ENCODE measurements around the gene SPACA4. TPM values are rescaled to one million over a fixed set of nuclear protein-coding genes. Genes with fewer than 3 reads are reported as not detected.
A peak's percentile ranks its signal among the peaks of the same experiment; 100 is the strongest.
"Not testable (repeated sequence)": the region's sequence is repeated elsewhere in the genome, so short reads cannot be mapped to it uniquely, and the experiment has no call there.

The SPACA4 gene
- total RNA-seq, 1 donor from 2014 or later, result not detected

- H3K27me3 ChIP-seq (ENCODE audit: control insufficient read depth in 3 of 3, insufficient read depth in 3 of 3, low read length in 3 of 3), result no peaks in the 10 kb centered on the region
Observed at GRCh38 chr19:48573163-48573505, 33.4 kb upstream of the SPACA4 start.

DNA sequence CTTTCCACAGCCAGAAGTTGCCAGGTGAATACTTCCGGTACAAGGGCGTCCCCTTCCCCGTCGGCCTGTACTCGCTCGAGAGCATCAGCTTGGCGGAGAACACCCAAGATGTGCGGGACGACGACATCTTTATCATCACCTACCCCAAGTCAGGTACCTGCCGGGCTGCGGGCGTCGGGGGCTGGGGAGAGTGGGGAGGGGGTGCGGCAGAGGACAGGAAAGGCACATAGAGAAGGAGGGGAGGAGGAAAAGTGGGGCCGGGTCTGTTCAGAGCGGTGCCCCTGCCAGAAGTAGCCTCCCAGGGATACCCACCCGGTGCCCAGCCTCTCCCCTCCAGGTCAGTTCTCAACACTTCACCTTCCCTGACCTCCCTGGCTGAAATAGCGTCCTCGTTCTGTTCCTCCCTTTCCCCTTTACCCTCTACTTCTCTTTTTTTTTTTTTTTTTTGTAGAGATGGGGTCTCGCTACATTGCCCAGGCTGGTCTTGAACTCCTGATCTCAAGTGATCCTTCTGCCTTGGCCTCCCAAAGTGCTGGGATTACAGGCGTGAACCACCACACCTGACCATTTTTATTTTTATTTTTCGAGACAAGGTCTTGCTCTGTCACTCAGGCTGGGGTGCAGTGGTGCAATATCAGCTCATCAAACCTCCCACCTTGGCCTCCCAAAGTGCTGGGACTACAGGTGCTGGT is 30.5 kb upstream of the SPACA4 start:
- H3K4me3 ChIP-seq (ENCODE audit: low read length in 3 of 3), result no peak overlapping the region
- no peak overlapping the region for H3K27ac ChIP-seq (ENCODE audit: low read depth, low read length)
- no peak overlapping the region for H3K9ac ChIP-seq (ENCODE audit: low read depth in 1 of 3, low read length in 3 of 3)
- H3K4me1 ChIP-seq (ENCODE audit: control insufficient read depth in 3 of 3, insufficient read depth in 3 of 3, low read length in 3 of 3), result no peaks in the 10 kb centered on the region
- no peaks in the 10 kb centered on the region for H3K27me3 ChIP-seq (ENCODE audit: control insufficient read depth in 3 of 3, insufficient read depth in 3 of 3, low read length in 3 of 3)
- no peaks in the 10 kb centered on the region for H3K36me3 ChIP-seq (ENCODE audit: control insufficient read depth in 3 of 3, insufficient read depth in 3 of 3, low read length in 3 of 3)
- H3K9me3 ChIP-seq (ENCODE audit: control insufficient read depth in 3 of 3, low read length in 3 of 3), result no peaks in the 10 kb centered on the region

More at GRCh38 chr19:48573163-48573505, 33.4 kb upstream of the SPACA4 start:
- H3K36me3 ChIP-seq (ENCODE audit: control insufficient read depth in 3 of 3, insufficient read depth in 3 of 3, low read length in 3 of 3), result no peaks in the 10 kb centered on the region
- H3K4me3 ChIP-seq (ENCODE audit: low read length in 3 of 3), result no peak overlapping the region
- no peak overlapping the region for H3K9ac ChIP-seq (ENCODE audit: low read depth in 1 of 3, low read length in 3 of 3)
- H3K27ac ChIP-seq (ENCODE audit: low read depth, low read length), result no peak overlapping the region
- H3K4me1 ChIP-seq (ENCODE audit: control insufficient read depth in 3 of 3, insufficient read depth in 3 of 3, low read length in 3 of 3), result peaks cover 5 to 8% (median 7%) of the 10 kb centered on the region in 3 donors
- H3K9me3 ChIP-seq (ENCODE audit: control insufficient read depth in 3 of 3, low read length in 3 of 3), result no peaks in the 10 kb centered on the region

DNA sequence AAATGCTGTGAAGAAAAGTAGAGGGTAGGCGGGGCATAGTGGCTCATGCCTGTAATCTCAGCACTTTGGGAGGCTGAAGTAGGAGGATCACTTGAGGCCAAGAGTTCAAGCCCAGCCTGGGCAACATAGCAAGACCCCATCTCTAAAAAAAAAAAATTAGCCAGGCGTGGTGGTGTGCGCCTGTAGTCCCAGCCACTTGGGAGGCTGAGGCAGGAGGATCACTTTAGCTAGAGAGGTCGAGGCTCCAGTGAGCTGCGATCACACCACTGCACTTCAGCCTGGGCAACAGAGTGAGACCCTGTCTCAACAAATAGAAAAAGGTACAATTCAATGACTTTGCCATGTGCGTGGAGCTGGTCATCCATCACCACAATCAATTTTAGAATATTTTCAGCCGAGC is 28.6 kb upstream of the SPACA4 start:
- H3K9me3 ChIP-seq (ENCODE audit: control insufficient read depth in 3 of 3, low read length in 3 of 3); H3K36me3 ChIP-seq (ENCODE audit: control insufficient read depth in 3 of 3, insufficient read depth in 3 of 3, low read length in 3 of 3); H3K9ac ChIP-seq (ENCODE audit: low read depth in 1 of 3, low read length in 3 of 3); H3K27me3 ChIP-seq (ENCODE audit: control insufficient read depth in 3 of 3, insufficient read depth in 3 of 3, low read length in 3 of 3); H3K4me3 ChIP-seq (ENCODE audit: low read length in 3 of 3); H3K4me1 ChIP-seq (ENCODE audit: control insufficient read depth in 3 of 3, insufficient read depth in 3 of 3, low read length in 3 of 3); H3K27ac ChIP-seq (ENCODE audit: low read depth, low read length): not testable (repeated sequence)

DNA sequence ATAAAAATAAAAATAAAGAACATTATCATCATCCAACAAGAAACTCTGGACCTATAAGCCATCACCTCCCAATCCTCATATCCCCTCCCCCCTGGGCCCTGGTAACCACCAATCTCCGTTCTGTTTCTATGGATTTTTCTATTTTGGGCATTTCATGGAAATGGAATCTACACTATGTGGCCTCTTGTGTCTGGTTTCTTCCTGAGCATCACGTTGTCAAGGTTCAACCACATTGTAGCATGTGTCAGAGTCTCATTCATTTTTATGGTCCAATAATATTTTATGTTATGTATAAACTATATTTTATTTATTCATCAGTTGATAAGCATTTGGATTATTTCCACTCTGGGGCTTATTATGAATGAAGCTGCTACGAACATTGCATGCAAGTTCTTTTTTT is 27.7 kb upstream of the SPACA4 start:
- H3K27me3 ChIP-seq (ENCODE audit: control insufficient read depth in 3 of 3, insufficient read depth in 3 of 3, low read length in 3 of 3), result no peaks in the 10 kb centered on the region
- H3K9ac ChIP-seq (ENCODE audit: low read depth in 1 of 3, low read length in 3 of 3), result no peak overlapping the region
- peaks cover under 1 to 3% (median 3%) of the 10 kb centered on the region in 3 donors for H3K4me1 ChIP-seq (ENCODE audit: control insufficient read depth in 3 of 3, insufficient read depth in 3 of 3, low read length in 3 of 3)
- no peak overlapping the region for H3K4me3 ChIP-seq (ENCODE audit: low read length in 3 of 3)
- H3K36me3 ChIP-seq (ENCODE audit: control insufficient read depth in 3 of 3, insufficient read depth in 3 of 3, low read length in 3 of 3), result no peaks in the 10 kb centered on the region
- no peaks in the 10 kb centered on the region for H3K9me3 ChIP-seq (ENCODE audit: control insufficient read depth in 3 of 3, low read length in 3 of 3)
- H3K27ac ChIP-seq (ENCODE audit: low read depth, low read length), result no peak overlapping the region

DNA sequence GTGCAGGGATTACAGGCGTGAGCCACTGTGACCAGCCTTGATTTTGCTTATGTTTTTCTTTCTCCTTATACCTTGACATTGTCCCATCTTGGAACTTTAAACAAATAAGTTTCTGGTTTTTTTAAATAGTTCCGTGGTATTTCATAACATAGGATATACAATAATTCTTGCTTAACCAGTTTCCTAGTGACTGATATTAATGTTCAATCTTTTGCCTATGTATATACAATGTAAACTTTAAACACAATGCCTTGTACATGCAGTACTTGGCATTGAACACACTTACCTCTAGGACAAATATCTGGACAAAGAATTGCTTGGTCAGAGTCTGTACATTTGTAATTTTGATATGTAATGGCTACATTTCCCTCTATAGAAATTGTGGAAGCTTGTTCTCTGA is 24.4 kb upstream of the SPACA4 start:
- Histone ChIP-seq H3K9ac (ENCODE audit: low read depth in 1 of 3, low read length in 3 of 3) (no peak overlapping the region), H3K36me3 (ENCODE audit: control insufficient read depth in 3 of 3, insufficient read depth in 3 of 3, low read length in 3 of 3) (no peaks in the 10 kb centered on the region), H3K27ac (ENCODE audit: low read depth, low read length) (no peak overlapping the region), H3K4me3 (ENCODE audit: low read length in 3 of 3) (no peak overlapping the region), H3K4me1 (ENCODE audit: control insufficient read depth in 3 of 3, insufficient read depth in 3 of 3, low read length in 3 of 3) (peaks cover 10 to 13% (median 12%) of the 10 kb centered on the region in 3 donors), H3K9me3 (ENCODE audit: control insufficient read depth in 3 of 3, low read length in 3 of 3) (no peaks in the 10 kb centered on the region), H3K27me3 (ENCODE audit: control insufficient read depth in 3 of 3, insufficient read depth in 3 of 3, low read length in 3 of 3) (no peaks in the 10 kb centered on the region)

DNA sequence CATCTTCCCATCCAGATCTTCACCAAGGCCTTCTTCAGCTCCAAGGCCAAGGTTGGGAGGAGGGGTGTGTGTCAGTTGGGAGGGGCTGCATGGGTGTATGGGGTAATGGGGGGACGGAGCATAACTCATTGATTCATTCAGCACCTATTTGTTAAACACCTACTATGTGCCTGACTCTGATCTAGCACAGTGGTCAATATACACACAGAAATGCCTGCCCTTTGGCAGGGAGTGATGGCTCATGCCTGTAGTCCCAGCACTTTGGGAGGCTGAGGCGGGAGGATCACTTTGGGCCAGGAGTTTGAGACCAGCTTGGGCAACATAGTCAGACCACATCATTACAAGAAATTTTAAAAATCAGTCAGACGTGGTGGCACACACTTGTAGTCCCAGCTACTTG is 19.2 kb upstream of the SPACA4 start:
- Histone ChIP-seq H3K27me3 (ENCODE audit: control insufficient read depth in 3 of 3, insufficient read depth in 3 of 3, low read length in 3 of 3) (no peaks in the 10 kb centered on the region), H3K4me3 (ENCODE audit: low read length in 3 of 3) (no peak overlapping the region), H3K9me3 (ENCODE audit: control insufficient read depth in 3 of 3, low read length in 3 of 3) (no peaks in the 10 kb centered on the region), H3K27ac (ENCODE audit: low read depth, low read length) (no peak overlapping the region), H3K36me3 (ENCODE audit: control insufficient read depth in 3 of 3, insufficient read depth in 3 of 3, low read length in 3 of 3) (no peaks in the 10 kb centered on the region), H3K9ac (ENCODE audit: low read depth in 1 of 3, low read length in 3 of 3) (no peak overlapping the region), H3K4me1 (ENCODE audit: control insufficient read depth in 3 of 3, insufficient read depth in 3 of 3, low read length in 3 of 3) (peaks cover 17 to 22% (median 18%) of the 10 kb centered on the region in 3 donors)

DNA sequence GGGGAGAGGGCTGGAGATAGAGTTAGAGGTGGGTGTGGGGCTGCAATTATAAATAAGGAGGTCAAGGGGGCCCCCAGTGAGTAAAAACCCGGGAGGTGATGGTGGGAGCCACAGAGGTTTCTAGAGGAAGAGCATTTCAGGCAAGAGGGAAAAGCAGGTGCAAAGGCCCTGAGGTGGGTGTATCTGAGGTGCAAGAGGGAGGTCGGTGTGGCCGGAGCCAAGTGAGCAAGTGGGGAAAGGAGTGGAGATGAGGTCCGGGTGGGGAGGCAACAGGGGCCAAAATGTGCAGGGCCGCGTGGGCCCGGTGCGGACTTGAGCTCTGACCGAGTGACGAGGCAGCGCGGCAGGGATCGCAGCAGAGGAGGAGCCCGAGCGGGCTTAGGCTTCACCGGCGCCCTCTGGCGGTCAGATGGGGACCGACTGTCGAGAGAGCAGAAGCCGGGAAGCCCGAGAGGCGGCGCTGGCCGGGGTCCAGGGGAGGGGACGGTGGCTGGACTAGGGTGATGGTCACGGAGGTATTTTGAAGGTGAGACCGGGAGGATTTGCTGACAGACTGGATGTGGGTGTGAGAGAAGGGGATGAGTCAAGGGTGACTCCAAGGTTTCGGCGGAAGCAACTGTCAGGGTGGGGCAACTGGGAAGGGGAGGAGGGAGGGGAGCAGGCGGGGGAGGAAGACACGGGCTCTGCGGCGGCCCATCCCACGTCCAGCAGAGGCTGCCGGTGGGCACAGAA is 17.7 kb upstream of the SPACA4 start:
- Histone ChIP-seq H3K4me3 (ENCODE audit: low read length in 3 of 3) (peak overlapping the region; percentile 53 to 72 (median 68)), H3K4me1 (ENCODE audit: control insufficient read depth in 3 of 3, insufficient read depth in 3 of 3, low read length in 3 of 3) (peaks cover 14 to 20% (median 18%) of the 10 kb centered on the region in 3 donors)

DNA sequence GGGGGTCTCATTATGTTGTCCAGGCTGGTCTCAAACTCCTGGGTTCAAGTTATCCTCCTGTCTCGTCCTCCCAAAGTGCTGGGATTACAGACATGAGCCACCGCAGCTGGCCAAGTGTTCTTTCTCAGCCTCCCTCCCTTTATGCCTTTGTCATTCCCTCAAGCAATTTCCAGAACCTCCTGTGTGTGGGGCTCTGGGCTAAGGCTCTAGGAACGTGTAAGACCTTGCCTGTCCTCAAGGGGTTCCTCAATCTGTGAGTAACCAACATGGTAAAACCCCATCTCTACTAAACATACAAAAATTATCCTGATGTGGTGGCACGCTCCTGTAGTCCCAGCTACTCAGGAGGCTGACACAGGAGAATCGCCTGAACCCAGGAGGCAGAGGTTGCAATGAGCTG is 15.5 kb upstream of the SPACA4 start:
- peaks cover 11 to 16% (median 14%) of the 10 kb centered on the region in 3 donors for H3K4me1 ChIP-seq (ENCODE audit: control insufficient read depth in 3 of 3, insufficient read depth in 3 of 3, low read length in 3 of 3)
- no peaks in the 10 kb centered on the region for H3K36me3 ChIP-seq (ENCODE audit: control insufficient read depth in 3 of 3, insufficient read depth in 3 of 3, low read length in 3 of 3)
- H3K9me3 ChIP-seq (ENCODE audit: control insufficient read depth in 3 of 3, low read length in 3 of 3), result no peaks in the 10 kb centered on the region
- peak overlapping the region in 1 of 3 donors; percentile 25 for H3K9ac ChIP-seq (ENCODE audit: low read depth in 1 of 3, low read length in 3 of 3)
- no peak overlapping the region for H3K27ac ChIP-seq (ENCODE audit: low read depth, low read length)
- no peaks in the 10 kb centered on the region for H3K27me3 ChIP-seq (ENCODE audit: control insufficient read depth in 3 of 3, insufficient read depth in 3 of 3, low read length in 3 of 3)
- H3K4me3 ChIP-seq (ENCODE audit: low read length in 3 of 3), result no peak overlapping the region

More for the DNA sequence above, 17.7 kb upstream of the SPACA4 start:
- no peaks in the 10 kb centered on the region for H3K9me3 ChIP-seq (ENCODE audit: control insufficient read depth in 3 of 3, low read length in 3 of 3)
- no peaks in the 10 kb centered on the region for H3K36me3 ChIP-seq (ENCODE audit: control insufficient read depth in 3 of 3, insufficient read depth in 3 of 3, low read length in 3 of 3)
- H3K9ac ChIP-seq (ENCODE audit: low read depth in 1 of 3, low read length in 3 of 3), result peak overlapping the region in 2 of 3 donors; percentile 51 to 62
- H3K27me3 ChIP-seq (ENCODE audit: control insufficient read depth in 3 of 3, insufficient read depth in 3 of 3, low read length in 3 of 3), result no peaks in the 10 kb centered on the region
- H3K27ac ChIP-seq (ENCODE audit: low read depth, low read length), result no peak overlapping the region

DNA sequence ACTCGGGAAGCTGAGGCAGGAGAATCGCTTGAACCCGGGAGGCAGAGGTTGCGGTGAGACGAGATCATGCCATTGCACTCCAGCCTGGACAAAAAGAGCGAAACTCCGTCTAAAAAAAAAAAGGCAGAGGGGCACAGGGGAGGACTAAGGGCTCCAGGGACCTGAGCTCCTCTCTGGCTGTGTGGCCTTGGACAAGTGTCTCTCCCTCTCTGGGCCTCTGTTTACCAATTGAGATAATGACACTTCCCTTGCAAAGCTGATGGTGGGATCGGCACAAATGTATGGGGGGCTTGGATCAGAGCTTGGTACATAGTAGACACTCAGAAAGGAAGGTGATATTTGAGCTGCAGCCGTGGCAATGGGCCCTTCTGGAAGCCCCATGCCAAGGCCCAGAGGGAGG is 11.4 kb upstream of the SPACA4 start:
- H3K9me3 ChIP-seq (ENCODE audit: control insufficient read depth in 3 of 3, low read length in 3 of 3), result no peaks in the 10 kb centered on the region

GRCh38 chr19:48595833-48596232 is 10.7 kb upstream of the SPACA4 start:
- Histone ChIP-seq H3K4me1 (ENCODE audit: control insufficient read depth in 3 of 3, insufficient read depth in 3 of 3, low read length in 3 of 3) (no peaks in the 10 kb centered on the region), H3K9me3 (ENCODE audit: control insufficient read depth in 3 of 3, low read length in 3 of 3) (no peaks in the 10 kb centered on the region), H3K27ac (ENCODE audit: low read depth, low read length) (no peak overlapping the region), H3K4me3 (ENCODE audit: low read length in 3 of 3) (no peak overlapping the region), H3K9ac (ENCODE audit: low read depth in 1 of 3, low read length in 3 of 3) (no peak overlapping the region), H3K27me3 (ENCODE audit: control insufficient read depth in 3 of 3, insufficient read depth in 3 of 3, low read length in 3 of 3) (peaks cover 0 to 3% (median 0%) of the 10 kb centered on the region in 3 donors), H3K36me3 (ENCODE audit: control insufficient read depth in 3 of 3, insufficient read depth in 3 of 3, low read length in 3 of 3) (no peaks in the 10 kb centered on the region)

More for the DNA sequence above, 11.4 kb upstream of the SPACA4 start:
- Histone ChIP-seq H3K27me3 (ENCODE audit: control insufficient read depth in 3 of 3, insufficient read depth in 3 of 3, low read length in 3 of 3) (peaks cover 0 to 3% (median 0%) of the 10 kb centered on the region in 3 donors), H3K9ac (ENCODE audit: low read depth in 1 of 3, low read length in 3 of 3) (no peak overlapping the region), H3K27ac (ENCODE audit: low read depth, low read length) (no peak overlapping the region), H3K4me3 (ENCODE audit: low read length in 3 of 3) (no peak overlapping the region), H3K36me3 (ENCODE audit: control insufficient read depth in 3 of 3, insufficient read depth in 3 of 3, low read length in 3 of 3) (no peaks in the 10 kb centered on the region), H3K4me1 (ENCODE audit: control insufficient read depth in 3 of 3, insufficient read depth in 3 of 3, low read length in 3 of 3) (no peaks in the 10 kb centered on the region)
